PC-9 (cell line): Measurements from ENCODE around the gene HELZ2. TPM values are rescaled to one million over a fixed set of nuclear protein-coding genes. Genes with fewer than 3 reads are reported as not detected.
A peak's percentile ranks its signal among the peaks of the same experiment; 100 is the strongest.

Experiments used
- BruUV-seq: library from RNA; stranded (reverse); fragments of 400-500 nt; replicated peaks from 2 replicates; lab custom pipeline; 2021; lab: Mats Ljungman, UMichigan
- CTCF ChIA-PET: fragments of 300-600 bp; sonication (Branson Sonifier 250); formaldehyde crosslinking; loops from one replicate; lab custom pipeline; 2022; ENCODE audit warnings: antibody characterized with exemption; lab: Charles Lee
- POLR2A ChIA-PET: fragments of 300-600 bp; sonication (Branson Sonifier 250); formaldehyde crosslinking; loops from one replicate; lab custom pipeline; 2022; ENCODE audit warnings: antibody characterized with exemption; ENCODE audit not compliant: unreplicated experiment; lab: Charles Lee
- DNase-seq, 2 experiments: peaks; one replicate each; pipeline versions ENCODE4 v3.0.0 to v3.0.0-alpha.2; 2015 to 2022; ENCODE audit warnings: mixed read lengths in 1 of 2
- H2AFZ ChIP-seq: fragments of 200-600 bp; sonication (generic); 2 replicates; pipeline ENCODE4 v1.8.1; 2017; ENCODE audit warnings: antibody characterized with exemption
- H3F3A ChIP-seq: fragments of 200-600 bp; sonication (generic); 2 replicates; pipeline ENCODE4 v1.8.1; 2017; ENCODE audit warnings: antibody characterized with exemption, mild to moderate bottlenecking, low read depth; ENCODE audit not compliant: insufficient read depth
- H3K27ac ChIP-seq: fragments of 200-600 bp; sonication (generic); 2 replicates; pipeline ENCODE4 v1.6.1; 2016; ENCODE audit warnings: mixed run types
- H3K27me3 ChIP-seq: fragments of 200-600 bp; sonication (generic); 2 replicates; pipeline ENCODE4 v1.6.1; 2016; ENCODE audit warnings: low read depth, mixed run types; ENCODE audit not compliant: insufficient read depth
- H3K36me3 ChIP-seq: fragments of 200-600 bp; sonication (generic); 2 replicates; pipeline ENCODE4 v1.6.1; 2016; ENCODE audit warnings: low read depth, mixed run types
- H3K4me1 ChIP-seq: fragments of 200-600 bp; sonication (generic); replicated peaks from 2 replicates; pipeline ENCODE4 v1.6.1; 2016; ENCODE audit warnings: mixed run types; ENCODE audit not compliant: insufficient read depth
- H3K4me2 ChIP-seq: fragments of 200-600 bp; sonication (generic); 2 replicates; pipeline ENCODE4 v1.6.1; 2017; ENCODE audit warnings: mixed run types
- H3K4me3 ChIP-seq: fragments of 200-600 bp; sonication (generic); 2 replicates; pipeline ENCODE4 v1.6.1; 2016; ENCODE audit warnings: mixed run types
- H3K79me2 ChIP-seq: fragments of 200-600 bp; sonication (generic); 2 replicates; pipeline ENCODE4 v1.6.1; 2017; ENCODE audit warnings: low read depth, mixed run types
- H3K9me2 ChIP-seq: fragments of 200-600 bp; sonication (generic); 2 replicates; pipeline ENCODE4 v1.8.1; 2017; ENCODE audit warnings: mild to moderate bottlenecking; ENCODE audit not compliant: insufficient read depth
- H3K9me3 ChIP-seq: fragments of 200-600 bp; sonication (generic); 2 replicates; pipeline ENCODE4 v1.8.1; 2016; ENCODE audit warnings: low read depth; ENCODE audit not compliant: insufficient read depth
- H4K20me1 ChIP-seq: fragments of 200-600 bp; sonication (generic); 2 replicates; pipeline ENCODE4 v1.8.1; 2017; ENCODE audit not compliant: insufficient read depth
- EZH2 ChIP-seq: fragments of 200-600 bp; sonication (generic); IDR thresholded peaks from 2 replicates; pipeline ENCODE4 v1.8.0; 2017; ENCODE audit warnings: antibody characterized with exemption, low read depth
- intact Hi-C: fragments of 100-400 bp; cut with micrococcal nuclease; formaldehyde crosslinking; loops from one replicate; pipeline ENCODE4 v1.10.0; 2022; ENCODE audit not compliant: unreplicated experiment
- total RNA-seq: library from RNA; stranded (reverse); gene quantifications from 2 replicates; pipeline ENCODE4 v1.2.3, GENCODE V29; 2021
- TF ChIP-seq, protein P1 (sequence below): fragments of 200-600 bp; sonication (generic); conservative IDR thresholded peaks from 2 replicates; pipeline ENCODE4 v1.6.1; 2017; ENCODE audit warnings: mixed run types, antibody characterized with exemption, mild to moderate bottlenecking, moderate library complexity

HELZ2 gene
- total RNA-seq, 1 experiment from 2014 or later = 33.7 TPM

- intact Hi-C loops = loop anchor here (2.0 to 5.0 kb wide), 3 partner anchors 94 to 520 kb away; no protein-coding TSS in a partner anchor
- ChIA-PET CTCF (interaction anchor here (0.9 to 3.0 kb wide), 8 partner anchors 16 to 443 kb away, joined by 3 to 43 read pairs (median 4); partner anchors contain the start of genes PRPF6, RTEL1 and SAMD10), POLR2A (interaction anchor here (0.6 to 1.8 kb wide), 5 partner anchors 16 to 613 kb away, joined by 3 to 18 read pairs (median 3); partner anchors contain the start of genes PPDPF and TPD52L2)
- Histone ChIP-seq H3K4me3 (peak within 1 kb of the TSS; percentile 66), H3K4me1 (peaks cover 49% of the 10 kb centered on the region), H3K9me2 (no peaks in the 10 kb centered on the region), H3F3A (peaks cover 31% of the 10 kb centered on the region; the same call in 1 of the 2 replicates), H3K27ac (peak within 1 kb of the TSS; percentile 90), H3K79me2 (peaks cover 6% of the 10 kb centered on the region; the same call in 1 of the 2 replicates), H3K27me3 (no peaks in the 10 kb centered on the region), H3K9me3 (no peaks in the 10 kb centered on the region), H3K36me3 (no peaks in the 10 kb centered on the region), H2AFZ (peak within 1 kb of the TSS; percentile 79), H3K4me2 (peak within 1 kb of the TSS; percentile 97), H4K20me1 (no peaks in the 10 kb centered on the region)
- DNase-seq = peak; percentile 77 to 79
- BruUV-seq = no TSS peak
- TF ChIP-seq, protein P1, sequence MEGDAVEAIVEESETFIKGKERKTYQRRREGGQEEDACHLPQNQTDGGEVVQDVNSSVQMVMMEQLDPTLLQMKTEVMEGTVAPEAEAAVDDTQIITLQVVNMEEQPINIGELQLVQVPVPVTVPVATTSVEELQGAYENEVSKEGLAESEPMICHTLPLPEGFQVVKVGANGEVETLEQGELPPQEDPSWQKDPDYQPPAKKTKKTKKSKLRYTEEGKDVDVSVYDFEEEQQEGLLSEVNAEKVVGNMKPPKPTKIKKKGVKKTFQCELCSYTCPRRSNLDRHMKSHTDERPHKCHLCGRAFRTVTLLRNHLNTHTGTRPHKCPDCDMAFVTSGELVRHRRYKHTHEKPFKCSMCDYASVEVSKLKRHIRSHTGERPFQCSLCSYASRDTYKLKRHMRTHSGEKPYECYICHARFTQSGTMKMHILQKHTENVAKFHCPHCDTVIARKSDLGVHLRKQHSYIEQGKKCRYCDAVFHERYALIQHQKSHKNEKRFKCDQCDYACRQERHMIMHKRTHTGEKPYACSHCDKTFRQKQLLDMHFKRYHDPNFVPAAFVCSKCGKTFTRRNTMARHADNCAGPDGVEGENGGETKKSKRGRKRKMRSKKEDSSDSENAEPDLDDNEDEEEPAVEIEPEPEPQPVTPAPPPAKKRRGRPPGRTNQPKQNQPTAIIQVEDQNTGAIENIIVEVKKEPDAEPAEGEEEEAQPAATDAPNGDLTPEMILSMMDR = no peak
- TF ChIP-seq EZH2 = no peak
Measured at GRCh38 chr20:63536997-63537524, 37.0 kb downstream of the HELZ2 start, which contains the start of gene PTK6. PTK6 (minus strand) TSS chr20:63537376; CDS start chr20:63537314, 62 bp downstream.

GRCh38 chr20:63536241-63536977, 37.6 kb downstream of the HELZ2 start:
- Histone ChIP-seq H3K4me2 (peak overlapping the region; percentile 97), H3K4me3 (peak overlapping the region; percentile 66), H3F3A (peaks cover 31% of the 10 kb centered on the region; the same call in 1 of the 2 replicates), H4K20me1 (no peaks in the 10 kb centered on the region), H2AFZ (peak overlapping the region; percentile 79), H3K4me1 (peaks cover 49% of the 10 kb centered on the region), H3K9me3 (no peaks in the 10 kb centered on the region), H3K36me3 (no peaks in the 10 kb centered on the region), H3K9me2 (no peaks in the 10 kb centered on the region), H3K27ac (0 out of 2 replicates have a peak overlapping the region, but pooled peaks have one; percentile 55), H3K27me3 (no peaks in the 10 kb centered on the region), H3K79me2 (peaks cover 6% of the 10 kb centered on the region; the same call in 1 of the 2 replicates)
- ChIA-PET CTCF (interaction anchor here (2.6 to 3.0 kb wide), 2 partner anchors 105 to 444 kb away, joined by 15 to 43 read pairs; partner anchors contain the start of genes PRPF6 and SAMD10), POLR2A (interaction anchor here (0.5 to 0.6 kb wide), 5 partner anchors 20 to 1170 kb away, joined by 3 to 4 read pairs (median 3); no protein-coding TSS in a partner anchor)
- intact Hi-C loops = loop anchor here (2.0 to 5.0 kb wide), 3 partner anchors 94 to 521 kb away; no protein-coding TSS in a partner anchor
- TF ChIP-seq EZH2 = no peak
- TF ChIP-seq, protein P1 = no peak
- no TSS peak for BruUV-seq
- DNase-seq = peak; percentile 63 to 69
